Amygdala (tissue), 56 donors: Measurements from ENCODE around the gene MRRF.
"Not testable (repeated sequence)": the region's sequence is repeated elsewhere in the genome, so short reads cannot be mapped to it uniquely, and the experiment has no call there.

Experiments used
- DNase-seq, 56 donors: peaks; one replicate each; lab custom pipeline; 2025; lab: John Stamatoyannopoulos, UW

MRRF gene

DNA sequence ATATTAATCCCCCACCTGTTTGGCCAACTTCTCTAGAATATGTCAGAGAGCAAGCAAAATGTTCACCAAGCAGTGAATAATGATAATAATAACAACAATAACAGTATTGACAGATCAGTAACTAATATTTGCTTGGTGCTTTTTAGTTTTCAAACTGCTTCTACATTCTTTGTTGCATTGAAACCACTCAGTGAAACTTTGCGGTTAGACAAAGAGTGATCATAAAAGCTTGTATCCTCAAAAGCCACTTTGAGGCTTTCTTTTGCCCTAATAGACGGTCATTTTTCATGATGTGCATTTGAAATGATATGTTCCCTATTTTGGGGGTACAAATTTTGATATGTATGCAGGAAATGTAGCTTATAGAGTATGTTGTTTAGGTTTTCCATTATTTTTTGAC, 62.5 kb downstream of the MRRF start:
- no peak for DNase-seq

DNA sequence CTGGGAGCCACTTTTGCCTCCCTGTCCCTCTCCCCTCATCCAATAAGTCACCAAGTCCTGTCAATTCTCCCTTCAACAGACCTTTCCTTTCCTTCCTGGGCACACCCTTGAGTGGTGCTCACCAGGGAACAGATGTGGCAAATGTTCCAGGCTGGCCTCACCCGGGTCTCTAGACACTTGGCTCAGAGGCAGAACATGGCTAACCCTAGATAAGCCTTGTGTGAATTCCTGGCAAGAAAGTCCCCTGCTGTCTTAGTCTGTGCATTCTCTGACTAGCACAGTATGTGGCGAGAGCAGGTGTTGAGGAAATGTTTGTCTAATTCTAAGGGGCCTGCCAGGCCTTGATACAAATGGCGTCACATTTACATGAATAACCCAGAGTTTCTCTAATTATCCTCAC, 64.9 kb downstream of the MRRF start:
- no peak for DNase-seq

DNA sequence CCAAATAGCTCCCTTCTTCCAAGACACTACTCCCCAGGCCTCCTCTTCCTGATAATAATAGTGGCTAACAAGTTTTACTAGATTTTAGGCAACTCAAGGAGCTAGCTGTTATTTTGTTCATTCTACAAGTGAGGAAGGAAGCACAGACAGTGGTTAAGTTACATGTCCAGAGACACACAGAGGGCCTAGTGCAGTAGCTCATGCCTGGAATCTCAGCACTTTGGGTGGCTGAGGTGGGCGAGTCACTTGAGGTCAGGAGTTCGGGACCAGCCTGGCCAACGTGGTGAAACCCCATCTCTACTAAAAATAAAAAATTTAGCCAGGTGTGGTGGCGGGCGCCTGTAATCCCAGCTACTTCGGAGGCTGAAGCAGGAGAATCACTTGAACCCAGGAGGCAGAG, 65.8 kb downstream of the MRRF start:
- DNase-seq, result not testable (repeated sequence)

DNA sequence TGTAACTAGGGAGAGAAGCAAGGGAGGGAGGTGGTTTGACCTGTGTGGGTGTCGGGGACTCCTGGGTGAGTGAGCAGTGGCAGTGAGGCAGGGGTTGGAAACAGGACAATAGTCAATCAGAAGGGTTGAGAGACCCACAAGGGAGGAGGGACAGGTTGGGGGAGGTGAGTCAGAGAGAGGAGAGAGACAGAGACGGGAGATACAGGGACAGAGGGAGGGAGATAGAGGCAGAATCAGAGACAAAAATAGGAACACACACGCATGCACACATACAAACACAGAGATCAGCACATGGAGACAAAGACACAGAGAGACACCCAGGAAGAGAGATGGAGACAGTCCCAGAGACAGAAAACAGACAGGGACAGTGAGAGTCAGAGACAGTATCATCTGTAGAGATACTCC, 66.8 kb downstream of the MRRF start:
- no peak for DNase-seq

DNA sequence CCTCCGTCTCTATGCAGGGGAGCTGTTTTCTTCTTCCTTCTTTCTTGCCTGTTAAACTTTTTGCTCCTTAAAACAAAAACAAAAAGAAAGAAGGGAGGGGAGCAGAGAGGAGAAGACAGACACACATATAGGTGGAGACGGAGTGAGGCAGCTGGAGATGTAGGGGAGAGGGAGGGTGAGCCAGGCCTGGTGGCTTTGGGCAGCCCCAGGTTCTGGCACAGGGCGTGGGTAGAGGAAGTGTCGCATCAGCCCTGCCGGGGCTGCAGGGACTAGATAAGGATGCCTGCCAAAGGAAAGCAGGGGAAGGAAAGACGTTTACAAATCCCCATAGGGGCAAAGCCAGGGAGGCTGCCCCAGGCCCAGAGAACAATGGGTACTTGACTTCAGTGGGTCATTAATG, 67.4 kb downstream of the MRRF start:
- DNase-seq, result no peak

DNA sequence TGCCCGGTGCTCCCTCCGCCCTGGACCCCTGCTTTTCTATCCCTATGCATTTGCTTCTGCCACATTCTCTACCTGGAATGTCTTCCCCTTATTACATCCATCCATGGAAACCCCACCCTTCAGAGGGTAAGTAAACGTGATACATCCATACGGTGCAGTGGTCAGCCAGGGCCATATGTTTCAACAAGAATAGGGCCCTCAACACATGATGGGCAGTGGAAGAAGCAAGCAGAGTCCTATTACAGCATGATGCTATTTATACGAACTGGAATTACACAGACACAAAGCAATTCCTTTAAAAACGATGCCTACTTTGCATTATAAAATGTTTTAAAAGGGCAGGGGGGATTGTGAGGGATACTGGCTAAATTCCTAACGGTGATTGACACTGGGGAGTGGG, 68.0 kb downstream of the MRRF start:
- DNase-seq, result no peak

DNA sequence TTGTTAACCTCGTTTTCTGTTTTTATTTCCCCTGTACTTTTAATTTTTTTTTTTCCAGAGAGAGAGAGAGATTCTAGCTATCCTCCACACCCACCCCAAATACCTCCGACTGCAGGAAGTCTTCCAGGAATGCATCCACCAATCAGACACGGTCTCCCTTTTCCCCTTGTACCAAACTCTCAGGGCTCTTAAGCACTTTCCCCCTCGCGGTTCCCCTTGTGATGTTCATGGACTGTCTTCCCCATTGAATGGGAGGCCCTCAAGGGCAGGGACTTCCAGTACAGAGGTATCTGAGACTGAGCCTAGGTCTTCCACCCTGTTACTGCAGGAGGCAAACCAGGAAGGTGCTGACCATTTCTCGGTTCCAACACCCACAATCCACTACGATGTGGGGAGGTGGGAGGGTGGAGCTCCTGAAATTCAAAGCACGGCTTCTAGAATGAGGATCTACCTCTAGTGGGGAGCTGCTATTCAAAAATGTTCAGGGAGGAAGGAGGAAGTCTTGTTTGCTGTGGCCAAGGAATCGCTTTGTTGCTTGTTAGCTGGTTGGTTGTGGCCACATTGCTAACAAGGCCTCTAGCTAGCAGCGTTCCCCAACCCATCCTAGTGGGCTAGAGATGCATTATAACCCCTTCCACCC, 68.6 kb downstream of the MRRF start:
- no peak for DNase-seq

DNA sequence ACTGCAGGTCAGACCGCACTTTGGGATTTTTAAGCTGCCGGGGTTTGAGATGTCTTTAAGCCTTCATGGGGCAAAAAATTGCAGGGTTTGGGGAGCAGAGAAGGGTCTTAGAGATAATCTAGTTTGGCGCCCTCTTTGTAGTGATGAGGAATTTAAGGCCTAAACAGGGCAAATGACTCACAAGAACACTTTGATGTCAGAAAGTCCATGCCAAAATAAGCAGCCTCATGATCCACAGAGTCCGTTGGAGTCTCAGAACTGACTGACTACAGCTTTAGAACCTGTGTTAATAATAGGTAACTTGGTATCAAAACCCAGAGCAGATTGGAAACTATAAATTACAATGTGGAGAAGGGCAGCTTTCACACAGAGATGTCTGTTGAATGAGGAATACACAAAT, 70.2 kb downstream of the MRRF start:
- no peak for DNase-seq

DNA sequence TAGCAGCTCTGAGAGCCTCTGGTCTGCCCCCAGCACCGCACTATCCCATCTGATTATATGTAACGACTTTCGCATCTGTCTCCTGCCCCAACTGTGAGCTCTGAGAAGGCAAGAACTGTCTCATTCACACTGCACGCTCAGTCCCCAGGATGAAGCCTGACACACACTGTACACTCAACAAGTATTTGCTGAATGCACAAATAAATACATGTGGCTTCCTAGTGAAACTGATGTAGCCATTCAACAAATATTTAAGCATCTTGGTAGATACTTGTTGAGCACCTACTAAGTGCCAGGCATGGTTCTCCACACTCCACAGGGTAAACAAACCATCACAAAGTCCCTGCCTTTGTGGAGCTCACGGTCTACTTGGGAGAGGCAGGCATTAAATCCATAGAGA, 71.5 kb downstream of the MRRF start:
- no peak for DNase-seq

DNA sequence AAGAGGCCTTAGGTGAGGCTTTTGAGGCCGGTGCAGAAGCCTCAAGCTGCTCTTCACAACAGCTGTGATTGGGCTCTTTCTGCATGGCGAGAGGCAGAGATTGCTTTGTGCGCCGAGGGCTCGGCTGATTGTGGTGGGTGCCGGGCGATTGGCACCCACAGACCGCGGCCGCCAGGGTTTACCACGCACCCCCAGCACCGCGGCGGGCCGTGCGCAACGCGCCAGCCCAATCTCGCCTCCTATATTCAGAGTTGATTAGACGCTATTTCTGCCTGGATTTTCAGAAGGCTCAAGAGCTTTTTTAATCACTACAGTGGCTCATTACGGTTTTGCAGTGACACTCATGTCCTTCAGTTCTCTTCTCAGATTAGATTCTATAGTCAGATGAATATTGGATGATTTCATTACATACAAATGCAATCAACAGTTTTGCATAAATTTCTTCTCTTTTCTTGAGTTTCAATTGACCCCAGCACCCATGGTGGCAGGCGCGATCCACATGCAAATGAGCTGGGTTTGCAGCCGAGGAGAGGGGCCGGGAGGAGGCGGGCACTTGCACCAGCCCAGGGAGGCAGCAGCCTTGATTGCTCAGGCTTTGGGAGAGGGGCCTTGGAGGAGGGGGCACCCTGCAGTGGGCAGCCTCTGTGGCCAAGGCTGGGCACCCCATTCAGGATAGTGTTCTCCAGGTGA, 72.3 kb downstream of the MRRF start:
- peak in 1 of 56 donors; percentile 9 for DNase-seq

DNA sequence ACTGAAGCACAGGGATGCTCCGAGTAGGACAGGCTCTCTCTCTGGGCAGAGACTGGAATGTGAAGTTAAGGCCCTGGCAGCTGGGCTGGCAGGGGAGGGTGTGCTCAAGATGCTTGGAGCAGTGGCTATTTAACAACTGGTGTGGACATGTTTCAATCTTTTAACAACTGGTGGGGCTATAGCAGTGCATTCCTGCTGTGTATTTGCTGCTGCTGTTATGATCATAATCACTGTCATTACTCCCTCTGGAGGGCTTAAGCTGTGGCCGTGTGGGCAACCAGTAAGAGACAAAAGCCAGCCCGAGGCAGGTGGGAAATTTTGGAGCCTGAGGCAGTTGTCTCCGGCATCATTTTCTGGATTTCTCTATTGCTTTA, 72.9 kb downstream of the MRRF start:
- no peak for DNase-seq

DNA sequence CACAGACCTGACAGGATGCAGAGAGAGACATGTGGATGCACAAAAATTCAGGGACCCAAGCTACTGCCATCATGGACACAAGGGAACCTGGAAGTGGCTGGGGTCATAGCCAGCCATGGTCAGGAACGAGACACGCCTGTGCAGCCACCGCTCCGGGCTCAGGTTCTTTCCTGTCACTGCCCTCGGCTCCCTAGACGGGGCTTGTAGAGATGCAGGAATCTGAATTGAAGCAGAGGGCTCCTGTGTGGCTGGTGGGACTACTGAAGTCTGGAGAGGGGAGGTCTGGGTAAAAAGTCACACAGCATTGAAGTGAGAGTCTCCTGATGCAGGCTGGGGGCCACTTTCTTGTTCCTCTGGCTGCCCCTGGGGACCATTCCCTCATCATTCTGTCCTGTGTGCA, 73.9 kb downstream of the MRRF start:
- no peak for DNase-seq

DNA sequence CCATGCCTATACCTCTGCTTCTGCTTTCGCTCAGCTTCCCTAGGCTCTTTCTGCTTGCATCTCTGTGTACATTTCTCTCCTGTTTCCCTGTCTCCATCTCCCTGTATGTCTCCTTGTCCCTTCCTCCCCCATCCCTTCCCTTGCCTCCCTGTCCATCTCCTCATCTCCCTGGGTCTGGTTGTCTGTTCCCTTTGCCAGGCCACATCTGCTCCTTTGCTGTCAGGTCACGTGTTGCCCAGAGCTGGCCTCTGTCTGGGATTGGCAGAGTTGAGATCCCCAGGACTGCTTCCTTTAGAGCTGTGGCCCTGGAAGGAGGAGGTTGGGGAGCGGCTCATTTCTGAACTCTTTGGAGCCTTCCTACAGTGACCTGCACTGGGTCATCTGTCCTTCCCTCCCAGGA, 74.3 kb downstream of the MRRF start:
- DNase-seq, result peak in 10 of 56 donors; percentile 11 to 55 (median 29)

DNA sequence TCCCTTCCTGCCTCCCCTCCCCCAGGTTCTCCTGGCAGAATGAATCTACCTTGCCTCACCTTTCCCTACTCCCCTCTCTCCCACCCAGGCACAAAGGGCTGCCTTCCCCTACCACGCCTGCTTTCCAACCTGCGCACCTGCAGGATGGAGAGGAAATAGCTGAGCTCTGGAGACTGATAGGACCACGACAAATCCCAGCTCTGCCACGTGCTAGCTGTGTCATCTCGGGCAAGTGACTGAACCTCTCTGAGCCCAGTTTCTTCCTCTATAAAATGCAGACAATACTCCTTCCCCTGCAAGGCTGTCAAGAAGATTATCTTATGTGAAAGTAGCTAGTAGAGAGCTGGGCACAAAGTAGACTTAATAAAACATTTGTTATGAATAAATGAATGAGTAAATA, 74.9 kb downstream of the MRRF start:
- no peak for DNase-seq

DNA sequence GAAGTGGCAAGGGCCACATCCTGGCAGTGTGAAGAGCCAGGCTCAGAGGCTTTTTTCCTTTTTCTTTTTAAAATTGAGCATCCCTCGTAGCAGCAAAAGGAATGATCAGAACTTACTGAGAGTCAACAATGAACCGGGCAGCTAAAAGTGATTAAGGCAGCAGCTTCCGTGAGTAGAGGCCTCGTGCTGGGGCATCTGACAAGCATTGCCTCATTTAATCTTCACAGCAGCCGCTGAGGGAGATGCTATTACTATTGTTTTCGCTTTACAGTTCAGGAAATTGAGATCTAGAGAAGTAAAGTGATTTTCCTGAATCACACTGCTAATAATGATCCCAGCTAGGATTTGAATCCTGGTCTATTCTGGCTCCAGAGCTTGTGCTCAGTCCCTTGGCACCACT, 75.5 kb downstream of the MRRF start:
- no peak for DNase-seq

DNA sequence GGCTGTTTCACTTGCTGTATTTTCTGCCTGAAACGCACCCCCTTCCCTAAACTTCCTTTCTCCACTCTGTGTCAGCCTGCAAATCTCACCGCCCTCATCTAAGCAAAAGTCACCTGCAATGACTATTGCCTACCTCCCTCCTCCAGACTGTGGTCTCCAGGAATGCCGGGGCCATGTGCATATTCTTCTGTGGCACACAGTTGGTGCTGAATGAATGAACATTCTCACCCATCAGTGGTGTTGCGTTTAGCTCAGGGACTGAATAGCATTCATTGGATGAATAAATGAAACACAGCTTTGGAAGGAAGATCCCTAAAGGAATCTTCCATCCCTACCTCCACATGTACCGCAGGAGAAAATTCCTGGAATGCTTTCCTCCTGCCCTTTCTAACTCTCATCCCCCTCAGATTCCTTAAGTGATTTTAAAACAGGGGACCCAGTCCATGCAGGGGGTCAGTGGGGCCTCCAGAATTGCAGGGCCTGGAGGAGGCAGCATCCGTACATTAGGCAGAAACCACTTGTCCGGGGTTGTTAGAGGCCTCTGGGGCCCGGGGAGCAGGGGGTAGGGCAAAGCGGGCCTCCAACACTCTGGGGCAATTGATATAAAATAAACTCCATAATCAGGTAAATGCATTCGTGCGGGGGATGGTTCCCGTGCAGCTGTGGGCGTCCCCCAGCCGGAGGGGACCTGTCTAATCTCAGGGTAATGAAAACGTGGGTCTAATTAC, 77.8 kb downstream of the MRRF start:
- DNase-seq, result no peak

DNA sequence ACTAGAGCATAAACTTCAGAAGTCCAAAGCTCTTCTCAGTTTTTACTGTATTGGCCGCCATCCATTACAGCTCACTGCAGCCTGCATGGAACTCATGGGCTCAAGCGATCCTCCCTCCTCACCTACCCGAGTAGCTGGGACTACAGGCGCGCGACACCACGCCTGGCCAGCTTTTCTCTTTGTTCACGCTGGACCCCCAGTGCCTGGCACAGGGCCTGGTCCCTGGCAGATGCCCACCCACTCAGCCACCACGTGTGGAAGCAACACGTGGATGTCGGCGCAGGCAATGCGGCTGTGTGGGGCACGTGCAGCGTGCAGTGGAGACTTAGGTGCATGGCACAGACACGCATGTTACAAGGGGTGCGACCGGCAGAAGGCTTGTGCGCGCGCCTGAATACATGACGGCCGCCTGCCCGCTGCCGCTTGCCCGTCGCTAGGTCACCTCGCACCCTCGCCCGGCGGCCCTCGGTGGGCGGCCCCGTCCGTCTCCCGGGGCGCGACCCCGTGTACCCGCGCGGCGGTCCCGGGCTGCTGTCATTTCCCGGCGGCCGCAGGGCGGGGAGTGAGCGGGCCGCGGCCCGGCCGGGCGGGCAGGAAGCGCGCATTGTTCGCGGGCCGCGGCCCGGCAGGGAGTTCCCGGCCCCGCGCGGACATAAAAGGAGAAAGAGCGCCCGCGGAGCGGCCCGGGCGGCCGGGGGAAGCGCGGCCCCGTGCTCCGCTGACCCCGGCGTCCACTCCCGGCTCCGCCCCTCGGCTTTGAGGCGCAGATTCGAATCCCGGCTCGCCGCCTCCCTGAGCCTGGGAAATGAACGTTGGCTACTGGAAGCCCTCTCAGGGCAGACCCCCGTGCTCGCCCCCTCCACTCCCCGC, 82.0 kb downstream of the MRRF start:
- DNase-seq, result peak in 5 of 56 donors; percentile 16 to 38 (median 30)

DNA sequence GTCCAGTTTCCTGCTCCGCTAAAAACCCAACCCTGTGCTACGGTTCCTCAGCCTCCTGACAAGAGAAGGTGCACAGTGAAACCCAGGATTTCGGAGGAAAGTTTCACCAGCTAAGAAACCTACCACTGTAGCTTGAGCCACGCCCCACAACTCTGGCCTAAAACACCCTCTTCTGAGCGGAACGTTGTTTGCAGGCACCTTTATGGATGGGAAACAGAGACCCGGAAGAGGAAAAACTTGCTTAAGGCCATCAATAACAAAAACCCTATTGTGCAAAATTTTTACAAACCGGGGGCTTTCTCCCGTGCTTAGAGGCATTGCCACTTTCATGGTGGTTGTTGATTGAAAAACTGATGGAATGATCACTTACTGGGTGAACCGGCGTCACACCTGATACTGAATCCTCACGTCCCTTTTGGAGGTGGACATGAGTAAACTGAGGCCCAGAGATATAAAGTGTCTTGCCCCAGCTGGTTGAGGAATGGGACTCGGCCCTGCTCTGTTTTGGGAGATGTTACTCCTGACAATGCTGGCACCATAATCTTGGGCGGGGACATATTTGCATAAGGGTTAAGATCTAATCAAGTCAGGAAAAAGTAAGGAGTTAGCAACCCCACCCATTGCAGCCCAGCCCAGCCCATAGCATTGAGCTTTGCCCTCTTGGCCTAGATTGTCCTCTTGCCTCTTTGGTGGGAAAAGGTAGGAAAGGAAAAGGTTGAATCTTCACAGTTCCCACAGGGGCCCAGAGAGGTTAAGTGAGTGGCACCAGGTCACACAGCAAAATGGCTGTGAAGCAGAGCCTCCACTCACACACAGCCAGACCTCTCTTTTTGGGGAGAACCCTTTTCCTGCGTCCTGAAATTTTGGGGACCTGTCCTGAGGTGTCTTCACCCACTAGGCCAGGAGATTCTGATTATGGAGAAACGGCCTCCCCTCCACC, 82.9 kb downstream of the MRRF start:
- no peak for DNase-seq

DNA sequence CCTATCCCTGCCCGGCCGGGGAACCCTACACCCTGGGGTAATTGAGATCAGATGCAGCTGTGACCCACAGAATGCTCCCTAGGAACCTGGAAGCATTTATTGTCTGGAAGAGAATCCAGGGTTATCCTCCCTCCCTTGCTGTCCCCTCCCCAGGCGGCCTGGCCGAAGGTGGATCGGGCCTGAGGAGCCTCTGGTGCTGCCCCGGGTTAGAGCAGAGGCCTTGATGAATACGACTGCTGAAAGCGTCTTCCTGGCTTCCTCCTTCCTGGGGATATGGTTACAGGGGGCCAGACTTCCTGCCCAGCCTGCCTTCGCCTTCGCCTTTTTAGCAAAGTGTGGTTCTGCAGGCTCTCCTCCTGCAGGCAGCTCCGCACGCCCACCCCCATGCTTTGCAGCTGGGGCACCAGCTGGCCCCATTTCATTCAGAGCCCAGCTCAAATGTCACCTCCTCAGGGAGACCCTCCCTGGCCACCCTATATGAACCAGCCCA, 83.7 kb downstream of the MRRF start:
- DNase-seq, result no peak

DNA sequence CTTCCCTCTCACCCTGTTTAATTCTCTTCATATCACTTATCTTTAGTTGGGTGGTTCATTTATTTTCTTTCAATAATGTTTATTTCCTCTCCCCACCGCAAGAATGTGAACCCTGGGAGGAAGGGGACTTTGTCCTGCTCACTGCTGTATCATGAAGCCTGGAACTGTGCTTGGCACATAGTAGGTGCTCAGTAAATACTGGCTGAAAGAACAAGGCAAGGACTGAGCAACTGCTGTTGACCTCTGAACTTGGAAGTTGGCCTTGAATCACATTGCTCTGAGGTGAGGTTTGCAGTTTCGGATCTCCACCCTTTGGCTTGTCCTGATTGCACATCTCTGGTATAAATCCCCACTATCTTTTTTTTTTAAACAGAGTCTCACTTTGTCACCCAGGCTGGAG, 84.1 kb downstream of the MRRF start:
- DNase-seq, result no peak
